Stimulated activated CD4-positive, alpha-beta T cell treated with anti-CD3 and anti-CD28 coated beads, Interleukin-4, amount 100 ng/mL, for 24 hours (primary cell): Measurements from ENCODE around the gene FHIP2A.
"Not testable (repeated sequence)": the region's sequence is repeated elsewhere in the genome, so short reads cannot be mapped to it uniquely, and the experiment has no call there.

ENCODE experiments used
- DNase-seq: peaks from one replicate; pipeline ENCODE4 v3.0.0-alpha.2; 2020

The FHIP2A gene

DNA sequence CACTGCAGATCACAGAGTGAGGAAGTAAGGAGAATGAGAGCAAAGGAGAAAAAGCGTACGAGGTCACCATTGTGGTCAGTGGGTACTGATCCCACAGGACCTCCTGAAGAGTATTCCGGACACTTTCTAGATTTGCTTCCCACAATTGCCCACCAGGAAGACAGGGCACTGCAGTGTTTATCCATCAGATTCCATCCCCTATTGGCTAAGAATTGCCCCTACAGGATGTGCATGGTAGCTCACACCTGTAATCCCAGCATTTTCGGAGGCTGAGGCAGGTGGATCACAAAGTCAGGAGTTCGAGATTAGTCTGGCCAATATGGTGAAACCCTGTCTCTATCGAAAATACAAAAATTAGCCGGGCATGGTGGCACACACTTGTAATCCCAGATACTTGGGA, 5.3 kb upstream of the FHIP2A start:
- no peak for DNase-seq

DNA sequence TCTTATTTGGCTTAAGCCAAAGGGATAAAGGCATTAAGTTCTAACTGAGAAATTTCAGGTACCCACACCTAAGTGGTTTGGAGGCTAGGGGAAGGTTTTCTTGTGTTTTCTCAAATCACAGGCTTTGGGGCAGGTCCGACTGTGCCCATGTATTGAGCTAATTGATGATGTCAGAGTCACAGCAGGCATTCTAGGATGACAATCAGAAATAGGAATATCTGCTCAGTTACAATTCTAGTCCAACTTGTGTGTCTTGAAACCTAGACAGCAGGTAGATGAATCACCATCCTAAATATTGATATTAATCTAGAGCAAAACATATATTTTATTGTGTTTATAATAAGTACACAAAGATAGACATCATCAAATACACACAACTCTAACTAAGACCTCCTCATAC, 2.3 kb upstream of the FHIP2A start:
- DNase-seq: no peak

- DNase-seq: no peak
Measured at GRCh38 chr10:114821915-114822443, 399 bp downstream of the FHIP2A start.

DNA sequence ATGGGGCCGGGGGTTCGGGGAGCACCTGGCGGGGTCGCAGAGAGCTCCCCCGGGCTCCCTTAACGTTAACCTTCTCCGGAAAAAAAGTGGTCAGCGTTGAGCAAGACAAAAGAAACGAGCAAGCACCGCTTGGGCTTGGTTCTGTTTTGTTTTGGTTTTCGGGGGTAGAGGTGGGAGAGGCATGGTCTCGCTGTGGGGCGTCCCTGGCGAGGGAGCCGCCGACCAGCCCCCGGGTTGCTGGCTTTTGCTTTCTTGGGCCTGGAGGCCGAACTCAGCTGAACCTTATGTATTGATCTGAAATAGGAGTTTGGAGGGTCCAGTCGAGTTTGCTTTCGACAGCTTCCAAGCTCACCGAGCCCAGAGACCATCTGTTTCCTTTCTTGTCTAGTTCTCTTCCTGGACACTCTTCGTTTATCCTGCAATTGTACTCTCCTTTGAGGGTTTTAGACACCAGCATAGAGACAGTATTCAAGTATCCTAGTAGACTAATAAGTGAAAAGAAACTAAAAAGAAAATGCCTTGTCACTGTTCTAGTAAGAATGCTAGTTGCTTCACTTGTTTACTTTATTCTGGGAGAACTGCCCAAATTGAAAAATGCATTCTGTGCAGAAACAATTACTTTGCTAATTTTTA, 980 bp downstream of the FHIP2A start:
- peak; percentile 25 for DNase-seq

DNA sequence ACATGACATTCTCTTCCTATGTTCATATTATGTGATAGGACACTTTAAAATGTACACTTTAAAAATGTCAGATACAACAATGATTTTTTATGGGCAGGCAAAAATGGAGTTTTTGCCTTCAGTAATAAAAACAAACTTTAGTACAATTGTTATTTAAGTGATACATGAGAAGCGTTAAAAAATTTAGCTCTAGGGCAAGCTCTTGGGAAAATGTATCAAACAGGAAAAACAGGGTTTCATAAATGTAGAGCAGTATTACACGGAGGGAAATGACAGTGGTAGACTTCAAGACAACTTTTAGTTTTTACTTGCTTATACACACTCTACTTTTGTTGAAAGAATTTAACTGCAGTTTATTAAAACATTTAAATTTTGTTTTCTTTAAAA, 1.5 kb downstream of the FHIP2A start:
- DNase-seq: no peak

DNA sequence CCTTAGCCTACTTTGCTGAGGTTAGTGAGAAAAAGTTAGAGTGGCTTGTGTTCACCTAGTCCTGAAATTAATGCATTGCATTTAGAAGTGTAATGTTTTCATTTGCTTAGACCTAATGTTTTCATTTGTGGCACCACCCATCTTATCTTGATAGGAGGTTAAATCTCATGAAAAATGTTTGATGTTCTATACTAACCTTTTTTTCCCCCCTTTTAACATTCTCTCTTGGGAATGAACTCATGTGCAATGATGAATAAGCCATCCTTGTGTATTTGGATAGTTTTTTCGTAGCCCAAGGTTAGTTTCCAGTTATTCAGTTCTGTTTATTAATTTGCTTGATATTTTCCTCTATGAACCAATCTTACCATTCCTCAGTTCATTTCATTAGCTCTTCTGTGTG, 2.8 kb downstream of the FHIP2A start:
- DNase-seq: no peak

DNA sequence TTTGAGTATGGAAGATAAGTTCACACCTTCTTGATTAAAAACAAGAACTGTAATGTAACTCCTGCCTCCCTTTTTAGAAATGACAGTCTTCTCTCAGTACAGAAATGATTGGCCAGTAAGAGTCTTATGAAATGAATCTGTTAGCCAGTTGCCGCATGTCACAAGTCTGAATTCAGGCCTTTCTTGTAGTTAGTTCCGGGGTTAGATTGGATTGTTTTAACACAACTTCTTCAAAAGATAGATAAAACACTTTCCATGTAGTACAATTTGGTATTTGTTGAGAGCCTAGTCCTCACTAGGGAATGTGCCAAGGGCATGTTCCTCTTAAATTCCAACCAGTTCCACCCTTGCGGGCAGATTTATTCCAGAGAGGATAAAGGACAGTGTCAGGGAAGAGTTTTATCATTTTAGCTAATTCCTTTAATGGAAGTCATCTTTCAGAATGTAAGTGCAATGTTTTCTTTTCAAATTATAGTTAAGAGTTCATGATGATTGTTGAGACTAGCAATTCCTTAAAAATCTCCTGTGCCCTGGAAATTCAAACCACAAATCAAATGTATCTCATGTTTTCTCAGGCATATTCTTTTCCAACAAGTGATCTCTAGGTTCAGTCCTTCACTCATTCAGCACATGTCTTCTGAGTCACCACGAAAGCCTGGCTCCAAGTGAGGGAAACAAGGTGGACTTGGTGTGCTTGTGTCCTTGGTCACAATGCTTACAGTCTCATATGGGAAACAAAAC, 4.1 kb downstream of the FHIP2A start:
- DNase-seq: no peak

GRCh38 chr10:114829160-114829909, 7.8 kb downstream of the FHIP2A start:
- no peak for DNase-seq

GRCh38 chr10:114831186-114831867, 9.7 kb downstream of the FHIP2A start:
- DNase-seq: no peak

DNA sequence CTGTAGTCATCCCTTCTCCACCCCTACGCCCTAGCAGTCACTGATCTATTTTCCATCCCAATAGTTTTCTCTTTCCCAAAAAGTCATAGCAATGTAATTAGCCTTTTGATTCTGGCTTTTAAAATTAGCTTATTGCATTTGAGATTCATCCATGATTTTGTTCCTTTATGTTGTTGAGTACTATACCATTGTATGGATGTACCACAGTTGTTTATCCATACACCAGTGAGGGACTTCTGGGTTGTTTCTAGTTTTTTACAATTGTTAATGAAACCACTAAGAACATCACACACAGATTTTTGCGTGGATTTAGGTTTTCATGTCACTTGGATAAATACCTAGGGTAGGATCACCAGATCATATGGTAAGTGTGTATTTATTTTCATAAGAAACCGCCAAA, 16.1 kb downstream of the FHIP2A start:
- no peak for DNase-seq

DNA sequence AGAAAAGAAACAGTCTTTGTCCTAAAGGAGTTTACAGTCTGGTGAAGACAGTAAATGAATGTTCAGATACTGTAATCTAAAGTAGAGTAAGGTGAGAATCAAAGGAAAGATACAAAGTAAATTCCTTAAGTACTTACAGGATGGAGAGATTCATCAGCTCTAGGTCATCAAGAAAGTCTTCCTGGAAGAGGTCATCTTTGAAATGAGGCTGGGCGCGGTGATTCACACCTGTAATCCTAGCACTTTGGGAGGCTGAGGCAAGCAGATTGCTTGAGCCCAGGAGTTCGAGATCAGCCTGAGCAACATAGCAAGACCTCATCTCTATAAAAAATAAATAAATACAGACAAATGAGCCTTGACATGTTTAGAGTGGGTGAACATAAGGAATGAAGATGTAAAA, 18.3 kb downstream of the FHIP2A start:
- DNase-seq: no peak

DNA sequence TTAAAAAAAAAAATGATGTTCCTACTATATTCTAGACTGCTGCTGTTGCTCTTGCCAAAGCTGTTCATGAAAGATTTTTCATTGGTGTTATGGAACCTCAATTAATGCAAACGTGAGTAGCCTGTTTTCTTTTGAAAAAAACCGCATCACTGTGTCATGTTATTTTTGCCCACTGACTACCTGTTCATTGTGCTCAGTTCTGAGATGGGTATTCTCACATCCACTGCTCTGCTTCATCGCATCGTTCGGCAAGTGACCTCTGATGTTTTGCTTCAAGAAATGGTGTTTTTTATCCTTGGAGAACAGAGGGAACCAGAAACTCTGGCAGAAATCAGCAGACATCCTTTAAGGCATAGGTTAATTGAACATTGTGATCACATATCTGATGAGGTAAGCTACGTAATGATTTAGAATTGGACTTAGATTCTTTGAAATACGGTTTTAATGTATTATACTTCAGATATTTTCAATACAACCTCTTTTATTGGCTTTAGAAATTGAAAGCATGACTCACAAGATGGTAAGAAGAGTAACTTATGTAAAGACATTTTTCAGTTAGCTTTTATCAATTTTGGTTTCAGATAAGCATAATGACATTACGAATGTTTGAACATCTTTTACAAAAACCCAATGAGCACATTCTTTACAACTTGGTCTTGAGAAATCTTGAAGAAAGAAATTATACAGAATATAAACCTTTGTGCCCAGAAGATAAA, 24.6 kb downstream of the FHIP2A start:
- DNase-seq: no peak

DNA sequence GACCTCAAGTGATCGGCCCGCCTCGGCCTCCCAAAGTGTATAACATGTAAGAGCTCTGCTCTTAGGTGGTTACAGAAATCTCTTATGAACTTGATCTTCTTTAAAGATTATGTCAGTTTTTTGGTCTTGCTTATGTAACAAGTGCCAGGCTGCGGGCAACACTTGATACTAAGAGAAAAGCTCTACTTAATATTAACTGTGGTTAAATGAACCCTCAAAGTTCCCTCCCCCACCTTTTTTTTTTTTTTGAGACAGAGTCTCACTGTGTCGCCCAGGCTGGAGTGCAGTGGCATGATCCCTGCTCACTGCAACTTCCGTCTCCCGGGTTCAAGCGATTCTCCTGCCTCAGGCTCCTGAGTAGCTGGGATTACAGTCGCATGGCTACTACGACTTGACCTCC, 25.9 kb downstream of the FHIP2A start:
- DNase-seq: not testable (repeated sequence)

DNA sequence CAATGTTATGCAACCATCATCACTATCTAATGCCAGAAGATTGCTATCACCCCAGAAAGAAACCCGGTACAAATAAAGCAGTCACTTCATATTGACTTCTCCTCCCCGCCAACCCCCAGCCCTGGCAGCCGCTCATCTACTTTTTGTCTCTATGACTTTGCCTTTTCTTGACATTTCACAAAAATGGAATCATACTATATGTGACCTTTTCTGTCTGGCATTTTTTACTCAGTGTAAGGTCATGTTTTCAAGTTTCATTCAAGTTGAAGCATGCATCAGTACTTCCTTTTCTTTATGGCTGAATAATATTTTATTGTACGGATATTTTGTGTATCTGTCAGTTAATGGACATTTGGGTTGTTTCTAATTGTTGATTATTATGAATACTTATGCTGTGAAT, 28.1 kb downstream of the FHIP2A start:
- DNase-seq: no peak

DNA sequence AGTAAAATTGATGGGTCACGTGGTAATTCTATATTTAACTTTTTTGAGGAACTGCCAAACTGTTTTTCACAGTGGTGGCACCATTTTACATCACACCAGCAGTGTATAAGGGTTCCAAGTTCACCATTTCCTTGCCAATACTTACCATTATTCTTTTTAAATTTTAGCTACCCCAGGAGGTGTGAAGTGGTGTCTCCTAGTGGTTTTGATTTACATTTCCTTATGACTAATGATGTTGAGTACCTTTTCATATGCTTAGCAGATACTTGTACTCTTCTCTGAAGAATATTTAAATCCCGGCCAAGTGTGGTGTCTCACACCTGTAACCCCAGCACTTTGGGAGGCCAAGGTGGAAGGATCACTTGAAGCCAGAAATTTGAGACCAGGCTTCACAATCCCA, 28.5 kb downstream of the FHIP2A start:
- no peak for DNase-seq

DNA sequence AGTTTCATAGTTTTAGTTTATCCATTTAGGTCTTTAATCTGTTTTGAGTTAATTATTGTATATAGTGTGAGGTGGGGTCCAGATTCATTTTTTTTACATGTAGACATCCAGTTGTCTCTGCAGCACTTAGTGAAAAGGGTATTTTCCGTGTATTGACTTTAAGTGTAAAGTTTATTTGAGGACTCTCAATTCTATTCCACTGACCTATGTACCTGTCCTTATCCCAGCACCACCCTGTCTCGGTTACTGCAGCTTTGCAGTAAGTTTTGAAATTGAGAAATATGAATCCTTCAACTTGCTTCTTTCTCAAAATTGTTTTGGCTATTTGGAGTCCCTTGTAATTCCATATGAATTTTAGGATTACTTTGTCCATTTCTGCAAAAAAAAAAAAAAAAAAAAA, 29.8 kb downstream of the FHIP2A start:
- DNase-seq: no peak

DNA sequence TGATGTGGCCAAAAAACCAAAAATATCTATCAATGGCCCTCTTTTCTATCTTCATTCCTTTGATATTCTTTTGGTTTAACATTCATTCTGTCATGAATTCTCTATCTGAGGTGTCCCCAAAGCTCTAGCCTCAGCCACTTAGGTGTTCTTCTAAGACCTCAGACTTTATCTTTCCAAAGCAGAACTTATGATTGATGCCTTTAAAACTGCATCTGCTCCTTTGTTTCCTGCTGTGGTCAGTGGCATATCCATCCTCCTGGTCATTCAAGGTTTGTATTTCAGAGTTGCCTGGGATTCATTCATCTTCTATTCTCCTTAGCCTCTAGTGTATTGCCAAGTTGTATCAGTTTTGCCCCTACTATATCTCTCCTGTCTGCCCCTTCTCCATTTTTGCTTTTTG, 30.6 kb downstream of the FHIP2A start:
- DNase-seq: no peak

GRCh38 chr10:114854906-114855305, 33.3 kb downstream of the FHIP2A start:
- DNase-seq: no peak

GRCh38 chr10:114855776-114856543, 34.4 kb downstream of the FHIP2A start:
- no peak for DNase-seq

- no peak for DNase-seq
Measured at GRCh38 chr10:114856544-114857287, 35.1 kb downstream of the FHIP2A start.

- not testable (repeated sequence) for DNase-seq
Measured at GRCh38 chr10:114857288-114857565, 35.6 kb downstream of the FHIP2A start.
